Measurements from ENCODE around the gene PTGIR.

- TF ChIP-seq, protein P1, sequence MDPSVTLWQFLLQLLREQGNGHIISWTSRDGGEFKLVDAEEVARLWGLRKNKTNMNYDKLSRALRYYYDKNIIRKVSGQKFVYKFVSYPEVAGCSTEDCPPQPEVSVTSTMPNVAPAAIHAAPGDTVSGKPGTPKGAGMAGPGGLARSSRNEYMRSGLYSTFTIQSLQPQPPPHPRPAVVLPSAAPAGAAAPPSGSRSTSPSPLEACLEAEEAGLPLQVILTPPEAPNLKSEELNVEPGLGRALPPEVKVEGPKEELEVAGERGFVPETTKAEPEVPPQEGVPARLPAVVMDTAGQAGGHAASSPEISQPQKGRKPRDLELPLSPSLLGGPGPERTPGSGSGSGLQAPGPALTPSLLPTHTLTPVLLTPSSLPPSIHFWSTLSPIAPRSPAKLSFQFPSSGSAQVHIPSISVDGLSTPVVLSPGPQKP (IDR thresholded peaks at IDR 0.05; ENCODE audit: low read depth, low read length) = no peak
- TF ChIP-seq, protein P2, sequence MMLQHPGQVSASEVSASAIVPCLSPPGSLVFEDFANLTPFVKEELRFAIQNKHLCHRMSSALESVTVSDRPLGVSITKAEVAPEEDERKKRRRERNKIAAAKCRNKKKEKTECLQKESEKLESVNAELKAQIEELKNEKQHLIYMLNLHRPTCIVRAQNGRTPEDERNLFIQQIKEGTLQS (IDR thresholded peaks at IDR 0.05; ENCODE audit: borderline replicate concordance, extremely low read depth, low read depth, low read length) = no peak
- TF ChIP-seq POLR2A (IDR thresholded peaks at IDR 0.05; ENCODE audit: low read depth, low read length) (no peak), RELA (IDR thresholded peaks at IDR 0.05; ENCODE audit: borderline replicate concordance, partially characterized antibody) (no peak), POLR2AphosphoS5 (IDR thresholded peaks at IDR 0.05; ENCODE audit: low read length) (no peak)
These were observed 8.9 kb downstream of the PTGIR start for GRCh38 chr19:46615966-46616365.

All from GM12878 (cell line).